GM23248 (cell line): Measurements from ENCODE around the gene SURF1.

Experiments used
- EZH2 ChIP-seq: fragments of 200-600 bp; sonication (generic); IDR thresholded peaks from 2 replicates; pipeline ENCODE4 v1.6.1; 2018; ENCODE audit warnings: antibody characterized with exemption, mild to moderate bottlenecking; ENCODE audit not compliant: insufficient read depth, poor library complexity, severe bottlenecking
- EZH2phosphoT487 ChIP-seq: fragments of 200-600 bp; sonication (generic); IDR thresholded peaks from 2 replicates; pipeline ENCODE4 v1.6.1; 2018; ENCODE audit warnings: antibody characterized with exemption, moderate library complexity, mild to moderate bottlenecking, low read depth; ENCODE audit not compliant: insufficient read depth

- no peak for TF ChIP-seq EZH2
- no peak for TF ChIP-seq EZH2phosphoT487
Measured at GRCh38 chr9:133342570-133342969, 13.7 kb downstream of the SURF1 start.
